Stimulated activated CD4-positive, alpha-beta T cell treated with anti-CD3 and anti-CD28 coated beads, Interleukin-12 subunit alpha, Interleukin-12 subunit beta, amount 100 ng/mL, for 48 hours (primary cell): ENCODE results near the gene SFMBT1.
"Not testable (repeated sequence)": the region's sequence is repeated elsewhere in the genome, so short reads cannot be mapped to it uniquely, and the experiment has no call there.

Experiments
- DNase-seq, 3 donors: peaks; one replicate each; pipeline ENCODE4 v3.0.0-alpha.2; 2020; ENCODE audit warnings: low read depth in 2 of 3, low spot score in 1 of 3

The SFMBT1 gene

DNA sequence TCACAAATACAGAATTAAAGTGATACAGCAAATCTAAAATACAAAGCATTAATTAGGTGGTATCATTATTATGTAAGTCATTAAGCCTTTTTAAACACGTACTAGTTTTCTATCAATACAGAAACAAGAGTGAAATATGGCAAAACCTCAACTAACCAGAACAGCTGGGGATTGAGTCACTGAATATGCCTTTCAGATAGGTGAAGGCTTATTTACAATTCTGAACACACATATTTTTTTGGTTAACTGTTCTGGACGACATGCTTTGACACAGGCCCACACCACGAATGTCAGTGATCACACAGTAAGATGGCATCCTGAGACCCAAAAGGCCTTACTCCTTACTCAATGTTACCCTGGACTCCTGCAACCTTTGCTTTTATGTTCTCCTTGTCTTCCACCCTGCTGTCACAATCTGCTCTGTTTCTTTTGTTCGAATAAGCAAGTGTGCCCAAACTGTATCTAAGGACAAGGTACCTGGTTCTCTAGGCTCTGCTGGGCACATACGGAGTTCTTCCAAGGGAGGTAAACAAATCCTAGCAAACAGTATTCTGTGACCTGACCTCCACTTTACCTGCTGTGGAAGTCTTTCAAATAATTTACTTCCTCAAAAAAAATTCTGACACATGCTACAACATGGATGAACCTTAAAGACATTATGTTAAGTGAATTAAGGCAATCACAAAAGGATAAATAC is 7.0 kb downstream of the SFMBT1 start:
- DNase-seq: no peak

DNA sequence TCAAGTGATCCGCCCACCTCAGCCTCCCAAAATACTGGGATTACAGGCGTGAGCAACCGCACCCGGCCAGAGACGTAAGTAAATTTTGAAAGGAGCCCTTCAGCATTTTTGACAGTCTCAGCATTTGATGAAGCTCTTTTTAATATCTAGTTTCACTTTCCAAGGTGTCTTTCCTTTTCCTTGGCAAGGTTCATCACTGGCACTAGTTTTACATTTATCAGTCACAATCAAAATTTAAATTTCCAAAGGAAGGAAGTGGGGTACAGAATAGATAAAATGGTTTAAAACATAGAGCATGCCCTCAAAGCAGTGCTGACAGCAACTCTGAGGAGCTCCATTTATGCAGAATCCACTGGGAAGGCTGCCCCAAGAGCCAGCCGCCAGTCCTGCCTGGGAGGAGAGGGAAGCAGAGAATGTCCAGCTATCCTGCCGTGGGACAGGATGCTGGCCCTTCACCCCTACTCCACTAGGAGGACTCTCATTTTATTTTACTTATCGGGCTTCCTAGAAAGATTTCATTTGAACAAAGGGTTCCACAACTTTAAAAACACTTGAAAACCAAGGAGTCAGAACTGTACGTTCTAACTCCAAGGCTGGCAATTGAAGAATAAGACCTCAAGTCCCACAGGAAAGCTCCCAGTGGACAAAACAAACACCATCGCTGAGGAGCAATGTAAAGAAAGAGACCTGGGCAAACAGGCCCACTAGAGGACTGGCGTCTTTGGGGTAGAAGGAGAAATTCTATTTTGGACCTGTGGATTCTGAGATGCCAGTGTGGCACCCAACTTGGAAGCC is 9.9 kb downstream of the SFMBT1 start:
- no peak for DNase-seq

DNA sequence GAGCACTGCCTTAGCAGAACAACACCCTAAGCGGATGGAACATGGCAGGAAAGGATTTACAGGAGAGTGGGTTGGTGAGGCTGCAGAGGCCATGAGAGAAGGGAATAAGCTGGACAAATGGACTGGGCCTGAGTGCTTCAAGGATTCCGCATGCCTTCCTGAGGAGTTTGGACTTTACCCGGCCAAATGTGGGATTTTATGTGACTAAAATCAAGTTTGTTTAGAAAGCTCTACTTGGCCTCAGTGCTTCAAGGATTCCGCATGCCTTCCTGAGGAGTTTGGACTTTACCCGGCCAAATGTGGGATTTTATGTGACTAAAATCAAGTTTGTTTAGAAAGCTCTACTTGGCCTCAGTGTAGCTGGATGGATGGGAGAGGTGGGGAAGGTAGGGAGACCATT is 10.9 kb downstream of the SFMBT1 start:
- DNase-seq: not testable (repeated sequence)

DNA sequence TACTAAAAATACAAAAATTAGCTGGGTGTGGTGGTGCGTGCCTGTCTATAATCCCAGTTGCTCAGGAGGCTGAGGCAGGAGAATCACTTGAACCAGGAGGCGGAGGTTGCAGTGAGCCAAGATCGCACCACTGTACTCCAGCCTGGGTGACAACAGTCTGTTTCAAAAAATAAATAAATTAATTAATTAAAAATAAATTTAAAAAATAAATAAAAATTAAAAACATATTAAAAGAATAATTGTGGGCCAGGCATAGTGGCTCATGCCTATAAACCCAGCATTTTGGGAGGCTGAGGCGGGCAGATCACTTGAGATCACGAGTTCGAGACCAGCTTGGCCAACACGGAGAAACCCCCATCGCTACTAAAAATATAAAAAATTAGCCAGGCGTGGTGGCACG is 11.5 kb downstream of the SFMBT1 start:
- not testable (repeated sequence) for DNase-seq

DNA sequence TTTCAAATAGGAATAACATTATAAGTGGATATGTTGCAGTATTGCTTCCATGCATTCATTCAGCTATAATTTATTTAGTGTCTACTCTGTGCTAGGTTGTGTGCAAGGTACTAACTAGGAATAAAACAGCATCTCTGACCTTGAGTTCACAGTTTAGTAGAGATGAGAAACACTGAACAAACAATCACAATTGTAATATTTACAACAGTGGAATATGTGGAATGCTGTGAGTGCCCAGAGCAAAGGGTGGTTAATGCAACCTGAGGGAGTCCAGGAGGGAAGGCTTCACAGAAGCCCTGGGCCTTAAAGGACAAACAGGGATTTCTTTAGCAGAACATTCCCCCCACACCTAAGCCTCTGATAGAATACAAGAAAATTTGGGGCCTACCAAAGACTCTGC is 13.3 kb downstream of the SFMBT1 start:
- DNase-seq: no peak

DNA sequence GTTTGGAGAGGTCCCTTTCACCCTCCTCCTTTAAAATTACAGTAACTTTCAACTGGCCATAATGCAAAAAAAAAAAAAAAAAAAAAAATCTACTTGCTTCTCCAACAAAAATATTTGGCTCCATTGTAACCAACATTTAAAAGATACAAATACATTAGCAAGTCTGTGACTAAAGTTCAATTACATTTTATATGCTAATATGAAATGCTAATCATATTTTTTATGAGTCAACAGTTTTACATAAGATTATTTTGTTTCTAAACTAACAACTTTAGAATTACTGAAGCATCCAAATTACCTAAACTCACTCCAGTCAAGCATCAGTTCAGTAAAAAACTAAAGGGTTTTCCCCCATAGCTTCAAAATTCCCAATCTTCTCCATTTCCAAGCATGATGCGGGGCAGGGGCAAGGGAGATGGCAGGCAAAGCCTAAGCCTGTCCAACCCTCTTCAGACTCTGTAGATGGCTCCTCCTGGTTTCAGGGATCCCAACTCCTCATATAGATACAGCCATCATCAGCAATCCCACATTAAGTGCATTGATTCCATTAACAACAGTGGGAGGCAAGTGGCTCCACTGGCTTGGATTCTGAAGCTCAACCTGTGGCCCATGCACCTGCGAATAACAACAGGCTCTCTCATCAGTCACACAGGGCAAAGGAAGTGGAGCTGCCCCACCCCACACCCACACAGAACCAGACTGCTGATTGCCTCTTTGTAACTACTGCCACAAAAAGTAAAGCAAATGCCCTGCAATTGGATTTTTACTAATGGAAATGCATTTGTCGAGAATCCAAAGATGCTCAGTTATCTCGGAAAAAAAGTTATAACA is 15.0 kb downstream of the SFMBT1 start:
- DNase-seq: no peak

DNA sequence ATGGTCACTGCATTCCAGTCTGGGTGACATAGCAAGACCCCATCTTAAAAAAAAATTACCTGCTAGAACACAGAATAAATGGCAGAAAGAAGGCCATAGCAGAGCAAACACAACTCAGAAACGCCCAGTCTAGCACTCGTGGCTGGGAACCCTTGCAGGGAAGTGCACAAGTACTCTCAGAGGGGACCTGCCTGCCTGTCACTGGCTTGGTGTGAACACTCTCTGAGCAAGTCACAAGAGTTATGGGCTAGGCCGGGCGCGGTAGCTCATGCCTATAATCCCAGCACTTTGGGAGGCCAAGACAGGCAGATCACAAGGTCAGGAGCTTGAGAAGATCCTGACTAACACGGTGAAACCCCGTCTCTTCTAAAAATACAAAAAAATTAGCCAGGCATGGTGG is 17.2 kb downstream of the SFMBT1 start:
- DNase-seq: no peak

DNA sequence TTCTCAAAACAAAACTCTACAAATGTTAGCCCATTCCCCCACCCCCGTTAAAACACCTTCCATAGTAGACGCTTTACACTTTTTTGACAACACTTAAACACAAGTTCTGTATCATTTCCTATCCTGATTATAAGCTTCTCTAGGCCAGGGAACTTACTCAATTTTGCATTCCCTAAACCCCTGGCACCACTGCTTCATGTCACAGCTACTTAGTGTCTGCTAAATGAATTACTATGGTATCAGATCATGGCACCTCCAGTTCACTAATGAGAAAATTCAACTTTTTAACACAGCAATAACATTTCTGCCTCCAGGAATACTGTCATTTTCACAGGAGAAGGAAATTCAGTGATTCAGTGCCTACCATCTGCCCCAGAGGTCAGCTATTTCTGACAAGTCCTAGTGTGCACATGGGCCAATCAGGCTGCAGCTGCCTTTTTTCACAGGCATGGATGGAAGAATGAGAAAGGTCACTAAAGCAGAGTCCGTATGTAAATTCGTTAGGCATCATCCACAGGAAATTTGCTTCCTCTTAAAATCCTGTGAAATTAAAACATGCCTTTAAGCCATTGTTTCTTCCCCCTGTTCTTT is 18.5 kb downstream of the SFMBT1 start:
- no peak for DNase-seq

DNA sequence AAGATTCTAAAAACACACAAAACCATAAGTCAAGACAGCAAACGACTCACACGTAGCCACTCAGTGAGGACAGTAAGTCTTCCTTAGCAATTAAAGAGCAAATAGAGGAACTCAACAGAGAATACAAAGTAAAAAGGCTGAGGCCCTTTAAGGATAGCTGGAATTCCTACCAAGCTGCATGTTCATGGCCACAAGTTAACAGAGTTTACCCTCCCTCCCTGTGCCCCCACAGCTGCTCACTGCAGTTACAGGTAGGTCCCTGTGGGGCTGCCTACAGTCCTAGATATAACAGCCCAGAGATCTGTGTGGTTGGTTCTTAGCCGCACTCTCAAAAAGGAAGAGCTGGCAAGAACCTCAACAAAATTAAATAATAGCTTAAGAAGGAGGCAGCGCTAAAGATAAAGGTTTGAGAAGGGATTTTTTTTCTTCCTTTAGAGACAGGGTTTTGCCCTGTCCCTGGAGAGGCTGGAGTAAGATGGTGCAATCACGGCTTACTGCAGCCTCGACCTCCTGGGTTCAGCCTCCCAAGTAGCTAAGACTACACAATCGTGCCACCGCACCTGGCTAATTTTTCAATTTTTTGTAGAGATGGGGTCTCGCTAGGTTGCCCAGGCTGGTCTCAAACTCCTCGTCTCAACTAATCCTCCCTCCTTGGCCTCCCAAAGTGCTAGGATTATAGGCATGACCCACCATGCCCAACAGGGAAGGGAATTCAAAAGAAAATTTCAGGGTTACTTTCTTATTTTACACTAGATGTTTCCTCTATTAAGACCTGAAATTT is 19.3 kb downstream of the SFMBT1 start:
- DNase-seq: no peak

DNA sequence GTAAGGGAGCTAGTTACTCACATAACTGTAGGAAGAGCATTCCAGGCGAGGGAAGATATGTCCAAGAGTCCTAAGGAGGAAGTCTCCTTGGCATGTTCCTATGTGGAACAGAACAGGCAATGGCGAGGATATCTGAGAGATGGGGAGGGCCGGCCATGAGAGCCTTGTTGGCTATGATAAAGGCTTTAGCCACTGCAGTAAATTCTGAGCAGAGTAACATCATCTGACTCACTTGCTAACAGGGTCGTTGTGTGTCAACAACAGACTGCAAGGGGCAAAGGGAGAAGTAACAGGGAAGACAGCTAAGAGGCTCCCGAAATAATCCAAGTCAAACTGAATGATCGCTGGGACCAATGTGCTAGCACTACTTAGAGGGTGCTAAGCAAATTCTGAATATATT is 21.6 kb downstream of the SFMBT1 start:
- no peak for DNase-seq

DNA sequence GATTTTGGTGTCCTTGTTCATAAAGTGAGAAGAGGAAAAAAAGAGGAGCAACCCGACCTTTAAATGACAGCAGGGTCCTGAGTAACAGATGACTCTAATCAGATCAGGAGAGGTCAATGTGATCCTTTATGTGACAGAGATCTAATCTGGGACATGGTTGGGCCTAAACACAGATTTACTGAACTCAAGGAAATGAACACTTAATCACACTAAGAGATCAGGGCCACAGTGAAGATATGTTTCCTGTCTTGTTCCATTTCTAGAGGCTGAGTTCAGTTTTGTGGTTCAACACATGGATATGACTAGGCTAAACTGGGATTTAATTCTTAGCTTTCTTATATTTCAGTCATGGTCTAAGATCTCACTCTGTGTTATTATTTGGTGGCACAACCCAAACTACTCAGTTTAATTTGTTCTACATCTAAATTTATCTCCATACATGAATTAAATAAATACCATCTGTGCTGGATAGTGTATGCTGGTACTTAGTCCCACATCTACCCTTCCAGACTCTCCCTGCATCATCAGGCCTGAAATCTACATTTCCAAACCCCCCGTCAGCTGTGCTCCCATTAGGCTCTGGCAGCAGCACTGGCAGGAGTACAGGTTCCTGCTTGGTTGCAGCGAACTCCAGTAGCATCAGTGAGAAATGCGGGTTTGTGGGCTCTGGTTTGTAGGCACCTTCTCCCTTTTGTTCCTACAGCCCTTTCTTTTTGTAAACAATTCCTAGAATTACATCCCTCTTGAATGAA is 22.6 kb downstream of the SFMBT1 start:
- DNase-seq: no peak

DNA sequence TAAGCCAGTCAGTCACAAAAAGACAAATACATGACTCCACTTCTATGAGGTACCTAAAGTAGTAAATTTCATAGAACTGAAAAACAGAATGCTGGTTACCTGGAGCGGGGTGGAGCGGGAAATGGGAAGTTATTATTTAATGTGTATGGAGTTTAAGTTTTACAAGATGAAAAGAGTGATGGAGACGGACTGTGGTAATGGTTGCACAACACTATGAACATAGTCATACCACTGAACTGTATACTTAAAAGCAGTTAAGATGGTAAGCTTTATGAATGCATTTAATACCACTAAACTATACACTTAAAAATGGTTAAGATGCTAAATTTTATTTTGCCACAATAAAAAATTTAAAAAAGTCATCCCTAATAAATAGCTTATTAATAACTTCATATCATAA is 23.2 kb downstream of the SFMBT1 start:
- no peak for DNase-seq

DNA sequence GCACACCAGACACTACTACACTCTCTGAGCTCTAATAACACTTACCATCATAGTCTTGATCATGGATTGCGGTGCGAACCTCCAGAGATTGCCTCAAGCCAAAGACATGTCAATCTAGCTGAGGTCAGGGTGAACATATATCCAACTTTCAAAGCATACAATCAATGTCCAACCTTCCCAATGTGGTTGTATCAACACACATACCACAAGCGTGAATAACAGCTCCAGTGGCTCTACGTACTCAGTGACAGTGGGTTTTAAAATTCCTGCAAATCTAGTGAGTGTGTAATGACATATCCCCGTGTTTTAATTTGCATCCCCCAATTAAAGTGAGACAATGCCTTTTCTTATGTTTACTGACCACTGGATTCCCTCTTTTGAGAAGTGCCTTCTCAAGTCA is 29.6 kb downstream of the SFMBT1 start:
- no peak for DNase-seq

DNA sequence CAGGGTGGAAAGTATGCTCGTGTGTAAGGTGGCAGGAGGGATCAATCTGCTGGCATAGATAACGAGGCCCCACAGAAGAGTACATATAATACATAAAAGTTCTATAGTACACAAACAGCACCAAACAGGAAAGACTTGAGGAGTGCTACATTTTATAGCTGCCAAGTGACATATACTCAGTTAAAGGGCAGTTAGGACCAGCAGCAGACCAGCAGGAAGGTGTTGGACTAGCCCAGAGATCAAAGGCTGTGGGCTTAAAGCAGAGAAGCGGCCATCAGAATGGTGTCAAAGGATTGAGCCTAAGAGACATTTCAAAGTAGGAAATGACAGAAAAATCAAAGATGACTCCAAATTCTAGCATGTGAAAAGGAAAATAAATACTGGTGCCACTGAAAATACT is 34.5 kb downstream of the SFMBT1 start:
- no peak for DNase-seq

DNA sequence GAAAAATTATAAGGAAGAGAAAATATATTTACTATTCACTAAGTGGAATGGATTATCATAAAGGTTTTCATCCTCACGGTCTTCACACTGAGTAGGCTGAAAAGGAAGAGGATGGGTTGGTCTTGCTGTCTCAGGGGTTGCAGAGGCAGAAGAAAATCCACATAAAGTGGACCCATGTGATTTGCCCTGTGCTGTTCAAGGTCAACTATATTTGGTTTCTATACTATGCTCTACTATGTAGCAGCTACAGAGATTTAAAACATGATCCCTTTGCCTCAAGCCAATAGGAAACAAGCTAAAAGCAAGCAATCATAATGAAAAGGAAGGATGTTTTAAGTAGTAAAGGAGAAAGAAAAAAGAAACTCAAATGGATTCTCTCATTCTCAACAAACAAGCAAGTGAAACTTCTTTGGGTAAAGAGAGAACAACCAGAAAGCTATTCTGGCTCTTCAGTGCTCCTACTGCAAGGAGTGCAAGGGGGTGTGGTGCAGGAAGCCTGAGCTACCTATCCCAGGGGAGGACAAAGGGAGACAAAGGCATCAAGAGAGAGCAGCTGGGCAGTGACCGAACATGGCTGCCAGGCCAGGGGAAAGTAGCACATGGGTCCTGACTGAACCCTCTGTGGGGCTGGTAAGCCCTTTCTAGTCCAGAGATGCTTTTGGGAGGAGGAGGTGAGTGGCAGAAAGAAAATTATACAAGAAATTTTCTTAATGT is 35.9 kb downstream of the SFMBT1 start:
- no peak for DNase-seq

DNA sequence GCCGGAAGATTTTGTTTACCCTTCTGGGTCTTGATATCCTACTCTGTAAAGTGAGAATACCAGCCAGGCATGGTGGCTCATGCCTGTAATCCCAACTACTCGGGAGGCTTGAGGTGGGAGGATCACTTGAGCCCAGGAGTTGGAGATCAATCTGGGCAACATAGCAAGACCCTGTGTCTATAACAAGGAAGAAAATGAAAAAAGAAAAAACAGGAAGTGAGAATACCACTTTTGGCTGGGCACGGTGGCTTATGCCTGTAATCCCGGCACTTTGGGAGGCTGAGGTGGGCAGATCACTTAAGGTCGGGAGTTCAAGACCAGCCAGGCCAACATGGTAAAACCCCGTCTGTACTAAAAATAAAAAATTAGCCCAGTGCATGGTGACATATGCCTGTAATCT is 36.9 kb downstream of the SFMBT1 start:
- DNase-seq: no peak

DNA sequence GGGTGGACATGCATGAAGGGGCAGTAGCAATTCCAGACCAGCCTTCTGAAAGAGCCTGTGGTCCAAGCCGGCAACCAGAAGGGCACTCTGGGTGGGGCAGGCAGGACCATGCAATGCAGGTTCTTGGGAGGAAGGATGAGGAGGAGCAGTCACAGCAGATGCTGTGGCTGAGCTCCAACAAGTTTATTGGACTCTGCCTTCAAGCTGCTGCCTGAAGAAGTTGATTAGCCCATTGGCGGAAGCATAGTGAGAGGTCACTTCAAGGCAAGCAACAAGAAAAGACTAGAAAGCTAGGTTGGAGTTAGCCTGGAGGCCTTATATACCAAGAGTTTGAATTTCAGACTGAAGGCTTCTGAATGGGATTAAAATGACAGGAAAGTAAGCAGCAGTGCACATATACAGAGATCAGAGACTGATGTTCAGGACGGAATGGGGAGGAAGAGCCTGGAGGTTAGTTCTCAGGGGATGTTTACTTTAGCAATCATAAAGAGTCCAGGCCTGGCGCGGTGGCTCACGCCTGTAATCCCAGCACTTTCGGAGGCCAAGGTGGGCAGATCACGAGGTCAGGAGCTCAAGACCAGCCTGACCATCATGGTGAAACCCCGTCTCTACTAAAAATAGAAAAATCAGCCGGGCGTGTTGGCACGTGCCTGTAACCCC is 39.9 kb downstream of the SFMBT1 start:
- DNase-seq: no peak

DNA sequence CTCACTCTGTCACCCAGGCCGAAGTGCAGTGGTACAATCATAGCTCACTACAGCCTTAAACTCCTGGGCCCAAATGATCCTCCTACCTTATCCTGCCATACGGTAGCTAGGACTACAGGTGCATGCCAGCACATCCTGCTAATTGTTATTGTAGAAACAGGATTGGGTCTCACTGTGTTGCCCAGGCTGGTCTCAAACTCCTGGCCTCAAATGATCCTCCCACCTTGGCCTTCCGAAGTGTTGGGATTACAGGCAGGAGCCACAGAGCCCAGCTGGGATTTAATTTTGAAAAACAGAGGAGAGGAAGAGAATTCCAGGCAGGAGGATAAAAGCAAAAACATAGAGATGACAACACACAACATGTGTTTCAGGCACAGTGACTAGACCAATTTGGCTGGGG is 40.5 kb downstream of the SFMBT1 start:
- no peak for DNase-seq

DNA sequence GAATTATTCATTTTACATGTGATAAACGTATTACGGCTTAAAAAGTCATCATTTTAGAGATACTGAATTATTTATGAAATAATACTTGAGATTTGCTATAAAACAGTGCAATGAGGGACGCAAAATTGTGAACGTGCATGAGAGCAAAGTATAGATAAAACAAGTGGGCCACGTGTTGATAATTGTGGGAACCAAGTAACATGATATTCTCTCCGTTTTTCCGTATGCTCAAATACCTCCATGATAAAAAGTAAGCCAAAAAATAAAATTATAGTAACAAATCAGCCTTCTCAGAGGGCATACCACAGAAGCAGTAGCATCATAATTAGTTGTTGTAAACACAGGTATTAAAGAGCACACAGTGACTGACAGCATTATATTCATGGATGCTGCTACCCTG is 42.6 kb downstream of the SFMBT1 start:
- DNase-seq: no peak
